ENCODE data around the gene GREM2.

Gene GREM2

GRCh38 chr1:240467895-240468294 lies 144.1 kb downstream of the GREM2 start:
- Histone ChIP-seq H3K4me3 (ENCODE audit: low read length, poor library complexity, severe bottlenecking) (no peak overlapping the region), H3K4me1 (ENCODE audit: insufficient read depth, low read length, poor library complexity, severe bottlenecking) (no peaks in the 10 kb centered on the region), H3K9me3 (ENCODE audit: insufficient read depth, low read depth, low read length) (no peaks in the 10 kb centered on the region; the same call in 1 of the 2 replicates), H3K4me2 (ENCODE audit: low read depth, low read length, poor library complexity, severe bottlenecking) (no peak overlapping the region), H2AFZ (ENCODE audit: low read length) (no peak overlapping the region), H3K79me2 (ENCODE audit: insufficient read depth, low read length) (no peaks in the 10 kb centered on the region), H4K20me1 (ENCODE audit: insufficient read depth, low read length, poor library complexity, severe bottlenecking) (no peaks in the 10 kb centered on the region), H3K9ac (ENCODE audit: low read depth, low read length, poor library complexity, severe bottlenecking) (no peak overlapping the region), H3K27me3 (ENCODE audit: insufficient read depth, low read length, poor library complexity, severe bottlenecking) (no peaks in the 10 kb centered on the region), H3K36me3 (ENCODE audit: insufficient read depth, low read length) (no peaks in the 10 kb centered on the region), H3K9me2 (replicated peaks; ENCODE audit: low read depth, low read length) (no peaks in the 10 kb centered on the region), H3F3A (ENCODE audit: low read depth) (no peaks in the 10 kb centered on the region)
- TF ChIP-seq, protein P1, sequence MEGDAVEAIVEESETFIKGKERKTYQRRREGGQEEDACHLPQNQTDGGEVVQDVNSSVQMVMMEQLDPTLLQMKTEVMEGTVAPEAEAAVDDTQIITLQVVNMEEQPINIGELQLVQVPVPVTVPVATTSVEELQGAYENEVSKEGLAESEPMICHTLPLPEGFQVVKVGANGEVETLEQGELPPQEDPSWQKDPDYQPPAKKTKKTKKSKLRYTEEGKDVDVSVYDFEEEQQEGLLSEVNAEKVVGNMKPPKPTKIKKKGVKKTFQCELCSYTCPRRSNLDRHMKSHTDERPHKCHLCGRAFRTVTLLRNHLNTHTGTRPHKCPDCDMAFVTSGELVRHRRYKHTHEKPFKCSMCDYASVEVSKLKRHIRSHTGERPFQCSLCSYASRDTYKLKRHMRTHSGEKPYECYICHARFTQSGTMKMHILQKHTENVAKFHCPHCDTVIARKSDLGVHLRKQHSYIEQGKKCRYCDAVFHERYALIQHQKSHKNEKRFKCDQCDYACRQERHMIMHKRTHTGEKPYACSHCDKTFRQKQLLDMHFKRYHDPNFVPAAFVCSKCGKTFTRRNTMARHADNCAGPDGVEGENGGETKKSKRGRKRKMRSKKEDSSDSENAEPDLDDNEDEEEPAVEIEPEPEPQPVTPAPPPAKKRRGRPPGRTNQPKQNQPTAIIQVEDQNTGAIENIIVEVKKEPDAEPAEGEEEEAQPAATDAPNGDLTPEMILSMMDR (conservative IDR thresholded peaks at IDR 0.05; ENCODE audit: low read length): no peak
- TF ChIP-seq EZH2phosphoT487 (IDR thresholded peaks at IDR 0.05; ENCODE audit: borderline replicate concordance): no peak

- H3F3A ChIP-seq (ENCODE audit: low read depth): no peaks in the 10 kb centered on the region
- no peak overlapping the region for H2AFZ ChIP-seq (ENCODE audit: low read length)
- H3K4me1 ChIP-seq (ENCODE audit: insufficient read depth, low read length, poor library complexity, severe bottlenecking): no peaks in the 10 kb centered on the region
- no peaks in the 10 kb centered on the region; the same call in 1 of the 2 replicates for H3K9me3 ChIP-seq (ENCODE audit: insufficient read depth, low read depth, low read length)
- H3K79me2 ChIP-seq (ENCODE audit: insufficient read depth, low read length): no peaks in the 10 kb centered on the region
- no peak for TF ChIP-seq EZH2phosphoT487 (IDR thresholded peaks at IDR 0.05; ENCODE audit: borderline replicate concordance)
- TF ChIP-seq, protein P1 (conservative IDR thresholded peaks at IDR 0.05; ENCODE audit: low read length): no peak
- H3K27me3 ChIP-seq (ENCODE audit: insufficient read depth, low read length, poor library complexity, severe bottlenecking): no peaks in the 10 kb centered on the region
- no peak overlapping the region for H3K9ac ChIP-seq (ENCODE audit: low read depth, low read length, poor library complexity, severe bottlenecking)
- H3K4me2 ChIP-seq (ENCODE audit: low read depth, low read length, poor library complexity, severe bottlenecking): no peak overlapping the region
- no peak overlapping the region for H3K4me3 ChIP-seq (ENCODE audit: low read length, poor library complexity, severe bottlenecking)
- H3K9me2 ChIP-seq (replicated peaks; ENCODE audit: low read depth, low read length): no peaks in the 10 kb centered on the region
- no peaks in the 10 kb centered on the region for H3K36me3 ChIP-seq (ENCODE audit: insufficient read depth, low read length)
- H4K20me1 ChIP-seq (ENCODE audit: insufficient read depth, low read length, poor library complexity, severe bottlenecking): no peaks in the 10 kb centered on the region
Measured at GRCh38 chr1:240466509-240466908, 145.4 kb downstream of the GREM2 start.

DNA sequence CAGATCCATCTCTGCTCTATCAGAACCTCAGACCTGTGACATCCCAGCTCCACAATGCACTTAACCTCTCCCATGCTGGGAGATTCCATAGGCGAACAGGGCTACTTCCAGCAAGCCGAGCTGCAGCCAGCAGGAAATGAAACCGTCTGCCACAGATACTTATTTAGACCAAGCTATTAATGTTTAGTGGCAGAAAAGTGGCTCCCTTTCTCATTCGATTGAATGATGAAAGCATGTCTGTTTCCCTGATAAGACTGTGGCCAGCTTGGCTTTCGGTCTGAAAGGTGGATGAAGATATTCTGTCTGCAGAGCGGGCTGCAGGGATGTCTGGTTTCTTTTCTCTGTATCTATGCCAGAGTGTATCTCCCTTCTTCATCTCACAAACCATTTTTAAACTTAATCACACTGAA lies 146.4 kb downstream of the GREM2 start:
- Histone ChIP-seq H3K36me3 (ENCODE audit: insufficient read depth, low read length) (no peaks in the 10 kb centered on the region), H3K9me3 (ENCODE audit: insufficient read depth, low read depth, low read length) (no peaks in the 10 kb centered on the region; the same call in 1 of the 2 replicates), H3K4me3 (ENCODE audit: low read length, poor library complexity, severe bottlenecking) (no peak overlapping the region), H3K79me2 (ENCODE audit: insufficient read depth, low read length) (no peaks in the 10 kb centered on the region), H3K27me3 (ENCODE audit: insufficient read depth, low read length, poor library complexity, severe bottlenecking) (no peaks in the 10 kb centered on the region), H3F3A (ENCODE audit: low read depth) (no peaks in the 10 kb centered on the region), H4K20me1 (ENCODE audit: insufficient read depth, low read length, poor library complexity, severe bottlenecking) (no peaks in the 10 kb centered on the region), H3K4me2 (ENCODE audit: low read depth, low read length, poor library complexity, severe bottlenecking) (no peak overlapping the region), H2AFZ (ENCODE audit: low read length) (no peak overlapping the region), H3K4me1 (ENCODE audit: insufficient read depth, low read length, poor library complexity, severe bottlenecking) (no peaks in the 10 kb centered on the region), H3K9ac (ENCODE audit: low read depth, low read length, poor library complexity, severe bottlenecking) (no peak overlapping the region), H3K9me2 (replicated peaks; ENCODE audit: low read depth, low read length) (no peaks in the 10 kb centered on the region)
- TF ChIP-seq, protein P1 (conservative IDR thresholded peaks at IDR 0.05; ENCODE audit: low read length): no peak
- TF ChIP-seq EZH2phosphoT487 (IDR thresholded peaks at IDR 0.05; ENCODE audit: borderline replicate concordance): no peak

Measured in Loucy (cell line).